Uterus (tissue), 2 donors: Measurements from ENCODE around the gene FLRT3.

Experiments used
- POLR2A ChIP-seq, 2 donors: fragments of 450-650 bp; IDR thresholded peaks; one replicate each; pipeline ENCODE4 v1.6.1; 2016; ENCODE audit warnings: antibody characterized with exemption in 2 of 2, mild to moderate bottlenecking in 1 of 2, moderate library complexity in 1 of 2
- TF ChIP-seq, protein P1 (sequence below), 4 experiments: fragments of 200-600 bp in 2 of 4; fragments of 450-650 bp in 2 of 4; sonication (generic) in 2 of 4; IDR thresholded peaks; one replicate each; pipeline ENCODE4 v1.5.1; 2016 to 2019; ENCODE audit warnings: antibody characterized with exemption in 4 of 4, mild to moderate bottlenecking in 2 of 4, moderate library complexity in 1 of 4

DNA sequence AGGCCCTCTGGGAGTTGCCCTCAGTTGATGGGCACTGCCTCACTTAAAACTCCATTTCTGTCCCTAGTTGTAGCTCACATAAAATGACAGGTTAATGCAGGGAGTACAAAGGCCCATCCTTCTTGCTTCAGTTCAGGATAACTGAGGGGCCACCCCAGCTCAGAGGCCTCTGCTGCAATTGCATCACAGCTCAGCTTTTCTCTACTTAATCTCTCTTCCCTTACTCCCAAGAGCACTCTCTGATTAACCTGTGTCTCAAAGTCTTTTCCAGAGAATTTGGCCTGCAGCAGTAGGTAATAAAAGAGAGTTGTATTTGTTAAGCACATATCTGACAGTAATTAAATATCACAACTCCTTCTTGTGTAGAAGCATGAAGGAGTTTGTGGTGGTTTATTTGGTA, 40.9 kb upstream of the FLRT3 start:
- TF ChIP-seq, protein P1, sequence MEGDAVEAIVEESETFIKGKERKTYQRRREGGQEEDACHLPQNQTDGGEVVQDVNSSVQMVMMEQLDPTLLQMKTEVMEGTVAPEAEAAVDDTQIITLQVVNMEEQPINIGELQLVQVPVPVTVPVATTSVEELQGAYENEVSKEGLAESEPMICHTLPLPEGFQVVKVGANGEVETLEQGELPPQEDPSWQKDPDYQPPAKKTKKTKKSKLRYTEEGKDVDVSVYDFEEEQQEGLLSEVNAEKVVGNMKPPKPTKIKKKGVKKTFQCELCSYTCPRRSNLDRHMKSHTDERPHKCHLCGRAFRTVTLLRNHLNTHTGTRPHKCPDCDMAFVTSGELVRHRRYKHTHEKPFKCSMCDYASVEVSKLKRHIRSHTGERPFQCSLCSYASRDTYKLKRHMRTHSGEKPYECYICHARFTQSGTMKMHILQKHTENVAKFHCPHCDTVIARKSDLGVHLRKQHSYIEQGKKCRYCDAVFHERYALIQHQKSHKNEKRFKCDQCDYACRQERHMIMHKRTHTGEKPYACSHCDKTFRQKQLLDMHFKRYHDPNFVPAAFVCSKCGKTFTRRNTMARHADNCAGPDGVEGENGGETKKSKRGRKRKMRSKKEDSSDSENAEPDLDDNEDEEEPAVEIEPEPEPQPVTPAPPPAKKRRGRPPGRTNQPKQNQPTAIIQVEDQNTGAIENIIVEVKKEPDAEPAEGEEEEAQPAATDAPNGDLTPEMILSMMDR (IDR thresholded peaks at IDR 0.05): no peak
- TF ChIP-seq POLR2A (IDR thresholded peaks at IDR 0.05): no peak
